ENCODE data around the gene EPG5. TPM values are rescaled to one million over a fixed set of nuclear protein-coding genes. Genes with fewer than 3 reads are reported as not detected.

The EPG5 gene
- total RNA-seq, 1 experiment from 2014 or later, result 12.9 TPM

DNA sequence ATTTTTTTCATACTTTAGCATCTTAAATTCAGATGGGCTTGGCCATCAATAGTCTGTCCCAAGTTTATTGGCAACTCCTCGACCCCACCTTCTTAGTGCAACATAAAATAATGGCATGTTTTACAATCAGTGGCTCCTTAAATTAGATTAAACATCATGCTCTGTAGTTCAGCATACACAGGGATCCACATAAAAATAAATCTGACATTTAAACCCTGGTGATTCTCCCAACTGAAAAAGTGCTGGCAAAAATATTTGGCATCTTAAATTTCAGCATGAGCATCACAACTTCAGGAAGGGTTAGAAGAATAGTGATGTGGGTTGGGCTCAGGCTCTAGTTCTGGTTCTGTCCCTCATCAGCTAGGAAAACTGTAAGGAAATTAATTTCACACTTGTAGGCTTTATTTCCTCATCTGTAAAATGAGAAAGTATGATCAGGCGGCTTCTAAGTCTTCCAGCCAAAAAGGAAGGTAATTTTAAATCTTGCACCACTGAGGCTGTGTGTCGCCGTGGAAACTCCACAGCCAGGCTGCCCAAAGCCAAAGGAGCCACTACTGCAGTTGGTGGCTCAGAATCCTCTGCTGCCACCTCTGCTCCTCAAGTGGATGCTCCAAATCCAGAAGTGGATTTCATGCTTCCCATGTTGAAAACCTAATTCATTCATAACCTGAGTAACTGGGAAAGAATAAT lies 17.6 kb upstream of the EPG5 start:
- H3K36me3 ChIP-seq (ENCODE audit: control insufficient read depth, insufficient read depth, low read length), result no peaks in the 10 kb centered on the region
- ATAC-seq, result no peak
- BruUV-seq (replicated peaks), result no TSS peak
- H3K27ac ChIP-seq (ENCODE audit: low read length), result no peak overlapping the region
- no peaks in the 10 kb centered on the region for H3K27me3 ChIP-seq (ENCODE audit: control insufficient read depth, insufficient read depth, low read length)
- in situ Hi-C loops (cut with HindIII; ENCODE audit: low pct_unique_long_range_greater_than_20kb, low sequenced_read_pairs) (no loop called here), intact Hi-C loops (cut with micrococcal nuclease; ENCODE audit: unreplicated experiment) (no loop called here)
- H3K4me3 ChIP-seq (ENCODE audit: low read depth in 2 of 2, low read length in 2 of 2), result no peak overlapping the region
- DNase-seq (ENCODE audit: low read depth, low spot score), result no peak
- TF ChIP-seq CTCF (IDR thresholded peaks at IDR 0.05) (no peak), POLR2AphosphoS5 (IDR thresholded peaks at IDR 0.05; ENCODE audit: low read depth, low read length) (no peak), SIN3A (IDR thresholded peaks at IDR 0.05; ENCODE audit: borderline replicate concordance, insufficient read depth, low read depth, low read length) (no peak), TCF7L2 (IDR thresholded peaks at IDR 0.05; ENCODE audit: low read depth, low read length) (no peak)
- TF ChIP-seq, protein P1, sequence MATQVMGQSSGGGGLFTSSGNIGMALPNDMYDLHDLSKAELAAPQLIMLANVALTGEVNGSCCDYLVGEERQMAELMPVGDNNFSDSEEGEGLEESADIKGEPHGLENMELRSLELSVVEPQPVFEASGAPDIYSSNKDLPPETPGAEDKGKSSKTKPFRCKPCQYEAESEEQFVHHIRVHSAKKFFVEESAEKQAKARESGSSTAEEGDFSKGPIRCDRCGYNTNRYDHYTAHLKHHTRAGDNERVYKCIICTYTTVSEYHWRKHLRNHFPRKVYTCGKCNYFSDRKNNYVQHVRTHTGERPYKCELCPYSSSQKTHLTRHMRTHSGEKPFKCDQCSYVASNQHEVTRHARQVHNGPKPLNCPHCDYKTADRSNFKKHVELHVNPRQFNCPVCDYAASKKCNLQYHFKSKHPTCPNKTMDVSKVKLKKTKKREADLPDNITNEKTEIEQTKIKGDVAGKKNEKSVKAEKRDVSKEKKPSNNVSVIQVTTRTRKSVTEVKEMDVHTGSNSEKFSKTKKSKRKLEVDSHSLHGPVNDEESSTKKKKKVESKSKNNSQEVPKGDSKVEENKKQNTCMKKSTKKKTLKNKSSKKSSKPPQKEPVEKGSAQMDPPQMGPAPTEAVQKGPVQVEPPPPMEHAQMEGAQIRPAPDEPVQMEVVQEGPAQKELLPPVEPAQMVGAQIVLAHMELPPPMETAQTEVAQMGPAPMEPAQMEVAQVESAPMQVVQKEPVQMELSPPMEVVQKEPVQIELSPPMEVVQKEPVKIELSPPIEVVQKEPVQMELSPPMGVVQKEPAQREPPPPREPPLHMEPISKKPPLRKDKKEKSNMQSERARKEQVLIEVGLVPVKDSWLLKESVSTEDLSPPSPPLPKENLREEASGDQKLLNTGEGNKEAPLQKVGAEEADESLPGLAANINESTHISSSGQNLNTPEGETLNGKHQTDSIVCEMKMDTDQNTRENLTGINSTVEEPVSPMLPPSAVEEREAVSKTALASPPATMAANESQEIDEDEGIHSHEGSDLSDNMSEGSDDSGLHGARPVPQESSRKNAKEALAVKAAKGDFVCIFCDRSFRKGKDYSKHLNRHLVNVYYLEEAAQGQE (IDR thresholded peaks at IDR 0.05; ENCODE audit: insufficient read depth in 1 of 2, low read depth in 2 of 2, low read length in 1 of 2), result no peak
- H3K9me3 ChIP-seq (ENCODE audit: control insufficient read depth, insufficient read depth, low read depth, low read length), result no peaks in the 10 kb centered on the region
- ChIA-PET CTCF (no interaction called here), POLR2A (no interaction called here)
- H3K4me1 ChIP-seq (ENCODE audit: control insufficient read depth, insufficient read depth, low read length), result no peaks in the 10 kb centered on the region

GRCh38 chr18:45981821-45982220 lies 14.7 kb upstream of the EPG5 start:
- H3K4me1 ChIP-seq (ENCODE audit: control insufficient read depth, insufficient read depth, low read length), result no peaks in the 10 kb centered on the region
- no peak for TF ChIP-seq POLR2AphosphoS5 (IDR thresholded peaks at IDR 0.05; ENCODE audit: low read depth, low read length)
- TF ChIP-seq, protein P1 (IDR thresholded peaks at IDR 0.05; ENCODE audit: insufficient read depth in 1 of 2, low read depth in 2 of 2, low read length in 1 of 2), result no peak
- no peak for TF ChIP-seq SIN3A (IDR thresholded peaks at IDR 0.05; ENCODE audit: borderline replicate concordance, insufficient read depth, low read depth, low read length)
- no peak for TF ChIP-seq CTCF (IDR thresholded peaks at IDR 0.05)
- TF ChIP-seq TCF7L2 (IDR thresholded peaks at IDR 0.05; ENCODE audit: low read depth, low read length), result no peak
- ATAC-seq (no peak), DNase-seq (ENCODE audit: low read depth, low spot score) (no peak)
- CTCF ChIA-PET, result interaction anchor here (0.7 kb wide), 1 partner anchor 371 kb away, joined by 3 read pairs; no protein-coding TSS in a partner anchor
- no peaks in the 10 kb centered on the region for H3K36me3 ChIP-seq (ENCODE audit: control insufficient read depth, insufficient read depth, low read length)
- no peaks in the 10 kb centered on the region for H3K27me3 ChIP-seq (ENCODE audit: control insufficient read depth, insufficient read depth, low read length)
- POLR2A ChIA-PET, result no interaction called here
- H3K4me3 ChIP-seq (ENCODE audit: low read depth in 2 of 2, low read length in 2 of 2), result no peak overlapping the region
- no TSS peak for BruUV-seq (replicated peaks)
- no peaks in the 10 kb centered on the region for H3K9me3 ChIP-seq (ENCODE audit: control insufficient read depth, insufficient read depth, low read depth, low read length)
- in situ Hi-C loops (cut with HindIII; ENCODE audit: low pct_unique_long_range_greater_than_20kb, low sequenced_read_pairs), result no loop called here
- H3K27ac ChIP-seq (ENCODE audit: low read length), result no peak overlapping the region
- intact Hi-C loops (cut with micrococcal nuclease; ENCODE audit: unreplicated experiment), result no loop called here

All from Panc1 (cell line).